CD4-positive, alpha-beta memory T cell (primary cell): ENCODE measurements around the gene GADD45G. TPM values are rescaled to one million over a fixed set of nuclear protein-coding genes. Genes with fewer than 3 reads are reported as not detected.

Experiments
- CTCF ChIA-PET: fragments of 350-600 bp; sonication (Branson Sonifier 250); formaldehyde crosslinking; loops from one replicate; lab custom pipeline; 2021; ENCODE audit warnings: inconsistent platforms; ENCODE audit not compliant: partially characterized antibody; lab: Charles Lee
- POLR2A ChIA-PET: fragments of 350-600 bp; sonication (Branson Sonifier 250); formaldehyde crosslinking; loops from one replicate; lab custom pipeline; 2021; ENCODE audit not compliant: partially characterized antibody; lab: Charles Lee
- DNase-seq, 5 donors: peaks; one replicate each; pipeline versions ENCODE4 v3.0.0 to v3.0.0-alpha.2; 2020 to 2022; ENCODE audit warnings: mixed read lengths in 1 of 5
- H3K27ac ChIP-seq: one replicate; pipeline ENCODE4 v1.7.0; 2013; ENCODE audit warnings: low read depth, low read length
- H3K27me3 ChIP-seq: 2 replicates; pipeline ENCODE4 v1.7.0; 2013; ENCODE audit warnings: mild to moderate bottlenecking, low read length, moderate library complexity; ENCODE audit not compliant: insufficient read depth
- H3K36me3 ChIP-seq: 2 replicates; pipeline ENCODE4 v1.7.0; 2013; ENCODE audit warnings: mild to moderate bottlenecking, low read length, moderate library complexity; ENCODE audit not compliant: insufficient read depth
- H3K4me1 ChIP-seq: 2 replicates; pipeline ENCODE4 v1.7.0; 2013; ENCODE audit warnings: mild to moderate bottlenecking, low read length, moderate library complexity; ENCODE audit not compliant: insufficient read depth
- H3K4me3 ChIP-seq, 2 donors: one replicate each; pipeline ENCODE4 v1.7.0; 2013; ENCODE audit warnings: low read length in 2 of 2, mild to moderate bottlenecking in 1 of 2
- H3K9me3 ChIP-seq, 2 donors: one replicate each; pipeline ENCODE4 v1.7.0; 2013; ENCODE audit warnings: low read length in 2 of 2, control low read depth in 1 of 2; ENCODE audit not compliant: control insufficient read depth in 1 of 2
- H3K27ac Mint-ChIP-seq, 7 donors: one replicate each; pipeline ENCODE4 v1.8.0; 2020 to 2021; ENCODE audit warnings: mixed read lengths in 7 of 7, mild to moderate bottlenecking in 6 of 7, inconsistent platforms in 3 of 7, moderate library complexity in 3 of 7
- H3K27me3 Mint-ChIP-seq, 2 donors: one replicate each; pipeline ENCODE4 v1.8.0; 2020 to 2021; ENCODE audit warnings: mixed read lengths in 2 of 2
- H3K36me3 Mint-ChIP-seq, 2 donors: one replicate each; pipeline ENCODE4 v1.8.0; 2020 to 2021; ENCODE audit warnings: mixed read lengths in 2 of 2, inconsistent platforms in 1 of 2, mild to moderate bottlenecking in 1 of 2
- H3K4me1 Mint-ChIP-seq, 4 donors: one replicate each; pipeline ENCODE4 v1.8.0; 2020 to 2021; ENCODE audit warnings: mixed read lengths in 4 of 4, mild to moderate bottlenecking in 1 of 4
- H3K4me3 Mint-ChIP-seq, 8 donors: one replicate each; pipeline ENCODE4 v1.8.0; 2020 to 2021; ENCODE audit warnings: mixed read lengths in 8 of 8, mild to moderate bottlenecking in 7 of 8, moderate library complexity in 6 of 8, inconsistent platforms in 3 of 8
- H3K9me3 Mint-ChIP-seq, 8 donors: one replicate each; pipeline ENCODE4 v1.8.0; 2020 to 2021; ENCODE audit warnings: mixed read lengths in 8 of 8, mild to moderate bottlenecking in 5 of 8, inconsistent platforms in 3 of 8, moderate library complexity in 1 of 8
- intact Hi-C: fragments of 100-400 bp; cut with micrococcal nuclease; formaldehyde crosslinking; loops from one replicate; pipeline ENCODE4 v1.15.1; 2023
- polyA plus RNA-seq, 2 donors: library from polyadenylated mRNA; unstranded; fragments of 300-500 nt; fragmentation: Illumina TruSeq; gene quantifications; one replicate each; pipeline ENCODE4 v1.2.3, GENCODE V29; 2021
- total RNA-seq, 2 experiments: library from RNA; stranded (reverse); gene quantifications; one replicate each; pipeline ENCODE4 v1.2.3, GENCODE V29; 2021

Gene GADD45G
- total and polyA plus RNA-seq, 4 experiments from 2014 or later: 0.96 to 2.9 (median 2.4) TPM; not detected in 1

DNA sequence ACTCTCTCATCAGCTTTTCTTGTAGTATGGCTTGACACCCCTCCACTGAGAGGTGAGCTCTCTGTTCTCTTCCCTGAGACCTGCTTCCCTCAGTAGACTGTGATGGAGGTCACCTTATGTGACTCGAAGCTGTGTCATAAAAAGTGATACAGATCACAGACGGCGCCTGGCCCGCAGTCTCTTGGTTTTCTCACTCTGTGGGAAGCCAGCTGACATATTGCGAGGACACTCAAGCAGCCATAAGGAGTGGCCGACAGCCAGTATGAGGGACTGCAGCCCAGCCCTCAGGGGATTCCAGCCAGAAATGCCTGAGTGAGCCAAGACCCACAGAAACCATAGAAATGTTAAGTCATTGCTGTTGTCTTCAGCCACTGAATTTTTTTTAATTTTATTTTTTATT, 38.0 kb downstream of the GADD45G start:
- no peaks in the 10 kb centered on the region for H3K9me3 ChIP-seq
- Mint-ChIP-seq H3K27ac (no peak overlapping the region), H3K27me3 (no peaks in the 10 kb centered on the region), H3K4me1 (no peaks in the 10 kb centered on the region), H3K9me3 (peaks cover 0 to 2% (median 0%) of the 10 kb centered on the region in 8 donors), H3K36me3 (no peaks in the 10 kb centered on the region), H3K4me3 (no peak overlapping the region)
- no peak overlapping the region for H3K4me3 ChIP-seq
- no peaks in the 10 kb centered on the region for H3K4me1 ChIP-seq
- POLR2A ChIA-PET: no interaction called here
- no peak for DNase-seq
- no peaks in the 10 kb centered on the region for H3K36me3 ChIP-seq
- no peaks in the 10 kb centered on the region for H3K27me3 ChIP-seq
- intact Hi-C loops: no loop called here
- CTCF ChIA-PET: no interaction called here
- H3K27ac ChIP-seq: no peak overlapping the region

DNA sequence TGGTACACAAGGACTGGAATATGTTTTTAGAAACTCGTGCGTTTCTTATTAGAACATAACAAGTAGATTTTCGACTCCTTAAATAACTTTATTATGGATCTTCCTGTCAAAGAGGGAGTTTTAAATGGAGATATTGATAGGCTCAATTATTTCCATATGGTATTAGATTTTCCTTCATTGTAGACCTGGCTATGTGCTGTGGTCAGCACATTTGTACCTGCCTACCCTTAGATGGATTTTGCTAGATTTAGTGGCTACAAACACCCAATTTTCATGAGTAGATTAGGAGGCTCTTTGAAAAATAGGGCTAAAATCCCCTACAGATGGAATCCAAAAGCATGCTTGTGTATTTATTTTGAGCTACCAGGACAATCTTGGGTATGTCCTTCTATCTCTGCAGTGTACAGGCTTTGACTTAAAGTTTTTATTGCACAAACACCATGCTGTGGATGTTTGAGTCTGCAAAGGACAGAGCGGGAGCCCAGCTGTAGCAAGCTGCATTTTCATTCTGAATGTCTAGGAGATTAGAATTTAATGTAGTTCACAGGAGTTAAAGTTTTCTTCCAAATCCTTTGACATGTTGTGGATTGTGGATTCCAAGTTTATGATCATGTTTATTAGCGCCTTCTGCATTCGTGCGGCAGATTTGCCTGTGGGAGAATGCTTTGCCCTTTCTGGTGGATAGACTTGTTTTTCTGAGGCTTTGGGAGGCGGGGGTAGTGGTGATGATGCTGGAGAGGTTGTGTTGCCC, 41.6 kb downstream of the GADD45G start:
- intact Hi-C loops: no loop called here
- no peak overlapping the region for H3K4me3 ChIP-seq
- no peak overlapping the region for H3K27ac Mint-ChIP-seq

DNA sequence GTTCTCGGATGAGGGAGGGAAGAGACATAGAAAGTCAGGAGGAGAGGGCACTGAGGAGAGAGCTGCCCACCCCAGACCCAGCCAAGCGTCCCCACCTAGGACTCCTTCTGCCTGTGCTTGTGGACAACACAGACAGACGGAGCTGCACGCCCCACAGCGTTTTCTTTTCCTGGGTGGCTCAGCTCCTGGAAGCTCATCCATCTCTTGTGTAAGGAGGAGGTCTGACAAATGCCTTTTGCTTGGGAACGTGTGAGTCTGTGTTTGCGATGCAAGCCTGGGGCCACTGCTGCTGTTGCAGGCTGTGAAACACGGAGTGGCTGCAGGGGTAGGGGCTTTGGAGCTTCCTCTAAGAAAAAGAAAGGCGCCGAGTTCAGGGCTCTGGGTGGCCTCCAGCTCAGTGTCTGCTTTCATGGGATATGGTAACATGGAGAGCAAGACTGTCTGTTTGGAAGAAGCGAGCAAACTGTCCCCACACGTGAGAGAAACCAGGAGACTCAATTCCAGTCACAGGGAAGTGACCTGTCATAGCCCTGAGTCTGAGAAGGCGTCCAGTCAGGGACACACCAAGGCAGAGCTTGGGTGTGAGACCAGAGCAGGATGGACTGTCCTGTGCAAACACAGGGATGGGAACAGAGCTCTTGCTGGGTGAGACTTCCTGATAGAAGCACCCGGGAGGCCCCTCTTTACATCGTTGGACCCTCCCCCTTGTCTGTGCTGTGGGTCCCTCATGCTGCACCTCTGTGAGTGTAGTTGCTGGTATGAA, 42.7 kb downstream of the GADD45G start:
- CTCF ChIA-PET: interaction anchor here (0.9 kb wide), 1 partner anchor 11 kb away, joined by 3 read pairs; no protein-coding TSS in a partner anchor
- POLR2A ChIA-PET: no interaction called here
- H3K36me3 ChIP-seq: no peaks in the 10 kb centered on the region
- H3K4me1 ChIP-seq: no peaks in the 10 kb centered on the region
- H3K9me3 ChIP-seq: no peaks in the 10 kb centered on the region
- intact Hi-C loops: no loop called here
- H3K4me1 Mint-ChIP-seq: no peaks in the 10 kb centered on the region
- H3K27me3 Mint-ChIP-seq: no peaks in the 10 kb centered on the region
- DNase-seq: no peak
- no peak overlapping the region for H3K27ac ChIP-seq
- no peak overlapping the region for H3K4me3 ChIP-seq
- no peaks in the 10 kb centered on the region for H3K36me3 Mint-ChIP-seq
- no peak overlapping the region for H3K4me3 Mint-ChIP-seq
- H3K27me3 ChIP-seq: no peaks in the 10 kb centered on the region
- H3K27ac Mint-ChIP-seq: no peak overlapping the region
- H3K9me3 Mint-ChIP-seq: peaks cover 0 to 2% (median 0%) of the 10 kb centered on the region in 8 donors

More for the DNA sequence above, 41.6 kb downstream of the GADD45G start:
- Mint-ChIP-seq H3K36me3 (no peaks in the 10 kb centered on the region), H3K9me3 (peaks cover 0 to 2% (median 0%) of the 10 kb centered on the region in 8 donors), H3K4me3 (no peak overlapping the region), H3K4me1 (no peaks in the 10 kb centered on the region), H3K27me3 (no peaks in the 10 kb centered on the region)
- Histone ChIP-seq H3K27me3 (no peaks in the 10 kb centered on the region), H3K9me3 (no peaks in the 10 kb centered on the region), H3K4me1 (no peaks in the 10 kb centered on the region), H3K27ac (no peak overlapping the region), H3K36me3 (no peaks in the 10 kb centered on the region)
- no peak for DNase-seq
- POLR2A ChIA-PET: no interaction called here
- CTCF ChIA-PET: no interaction called here

DNA sequence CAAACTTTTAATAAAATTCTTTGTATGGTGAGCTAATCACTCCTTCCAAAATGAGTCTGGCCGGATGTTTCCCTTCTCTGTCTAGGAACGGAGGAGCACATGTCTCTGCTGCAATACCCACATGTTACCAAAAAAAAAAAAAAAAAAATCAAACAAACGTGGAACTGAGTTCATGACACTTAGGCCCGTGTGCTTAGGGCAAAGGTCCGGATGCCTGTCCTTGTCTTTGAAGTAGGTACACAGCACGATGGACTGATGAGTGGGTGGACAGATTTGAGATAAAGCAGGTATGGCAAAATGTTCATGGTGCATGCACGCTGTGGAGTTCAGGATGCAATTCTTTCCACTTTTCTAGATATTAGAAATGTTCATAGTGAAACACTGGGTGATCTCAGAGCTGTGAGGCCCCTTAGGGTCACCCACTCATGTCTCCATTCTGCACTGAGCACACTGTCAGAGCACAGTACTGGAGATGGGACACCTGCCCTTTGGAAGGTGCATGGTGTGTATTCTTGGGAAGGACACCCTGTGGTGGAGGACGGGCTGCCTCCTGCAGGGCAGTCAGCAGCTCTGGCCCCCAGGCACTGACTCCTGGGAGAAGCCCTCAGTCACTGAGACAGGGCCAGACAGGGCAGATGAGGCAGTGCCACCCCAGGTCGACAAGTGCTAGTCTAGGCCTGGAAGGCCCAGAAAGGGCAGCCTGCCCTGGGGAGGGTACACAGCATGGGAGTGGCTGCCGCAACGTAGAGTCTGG, 43.6 kb downstream of the GADD45G start:
- Mint-ChIP-seq H3K27ac (no peak overlapping the region), H3K9me3 (peaks cover 0 to 2% (median 0%) of the 10 kb centered on the region in 8 donors), H3K4me3 (no peak overlapping the region), H3K36me3 (no peaks in the 10 kb centered on the region), H3K27me3 (no peaks in the 10 kb centered on the region), H3K4me1 (no peaks in the 10 kb centered on the region)
- H3K4me1 ChIP-seq: no peaks in the 10 kb centered on the region
- DNase-seq: no peak
- no peak overlapping the region for H3K27ac ChIP-seq
- intact Hi-C loops: no loop called here
- no peaks in the 10 kb centered on the region for H3K27me3 ChIP-seq
- H3K9me3 ChIP-seq: no peaks in the 10 kb centered on the region
- no peaks in the 10 kb centered on the region for H3K36me3 ChIP-seq
- CTCF ChIA-PET: no interaction called here
- no peak overlapping the region for H3K4me3 ChIP-seq
- POLR2A ChIA-PET: no interaction called here

DNA sequence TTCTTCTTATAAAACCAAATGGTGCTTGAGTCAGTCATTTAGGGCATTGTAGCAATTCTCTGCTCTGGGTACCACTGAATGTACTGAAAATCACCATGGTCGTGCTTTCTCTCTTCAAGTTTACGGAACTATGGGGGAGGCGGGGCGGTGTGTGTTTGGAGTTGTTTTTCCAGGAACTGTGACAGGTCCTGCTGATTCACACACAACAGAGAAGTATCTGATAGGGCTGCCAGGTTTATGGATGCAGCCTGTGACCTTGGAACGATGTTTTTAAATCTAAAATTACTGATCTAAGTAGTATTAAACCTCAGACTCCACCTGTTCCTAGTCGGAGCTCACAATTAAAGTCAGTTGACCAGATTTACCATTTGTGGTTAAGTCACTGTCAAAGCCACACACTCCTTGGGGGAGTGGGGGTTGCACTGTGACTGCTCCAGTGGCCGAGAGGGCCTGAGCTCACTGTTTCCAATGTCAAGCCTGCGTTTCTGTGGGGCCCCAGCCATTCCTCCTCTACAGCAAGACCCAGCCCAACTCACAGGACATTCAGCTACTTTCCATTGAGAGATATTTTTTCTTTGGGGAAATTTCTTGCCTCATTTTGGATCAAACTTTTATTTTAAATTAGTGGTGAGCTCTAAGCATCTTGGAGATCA, 44.4 kb downstream of the GADD45G start:
- H3K27me3 ChIP-seq: no peaks in the 10 kb centered on the region
- H3K4me3 ChIP-seq: no peak overlapping the region

DNA sequence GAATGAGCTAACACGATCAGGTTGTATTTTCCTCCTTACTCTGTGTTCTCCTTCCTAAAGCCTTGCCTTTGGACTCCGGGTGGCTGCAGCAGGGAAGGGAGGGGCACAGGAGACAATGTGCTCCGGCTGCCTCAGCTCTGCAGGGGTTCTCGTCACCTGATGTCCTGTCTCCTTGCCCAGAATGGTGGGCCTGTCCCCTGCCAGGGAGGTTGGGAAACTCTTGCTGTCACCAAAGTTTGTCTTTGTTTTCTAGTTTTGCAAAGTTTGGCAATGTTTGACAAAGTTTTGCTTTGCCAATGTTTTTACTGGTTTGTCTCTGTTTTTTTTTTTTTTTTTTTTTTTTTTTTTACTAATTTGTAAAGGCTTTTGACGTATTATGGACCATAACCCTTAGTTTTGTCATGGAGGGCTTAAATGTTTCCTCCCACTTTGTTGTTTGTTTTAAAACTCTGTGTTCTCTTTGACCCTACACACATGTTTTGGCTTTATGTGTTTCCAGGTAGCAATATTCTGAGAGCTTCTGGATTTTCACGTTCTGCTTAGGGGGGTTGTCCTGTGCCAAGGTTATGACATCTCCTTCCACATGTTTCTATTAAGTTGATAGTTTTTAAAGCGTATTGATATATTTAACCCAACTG, 49.3 kb downstream of the GADD45G start:
- POLR2A ChIA-PET: no interaction called here
- Mint-ChIP-seq H3K4me3 (no peak overlapping the region), H3K4me1 (peaks cover 10 to 15% (median 14%) of the 10 kb centered on the region in 4 donors), H3K36me3 (no peaks in the 10 kb centered on the region), H3K9me3 (no peaks in the 10 kb centered on the region), H3K27me3 (peaks cover 0 to 1% of the 10 kb centered on the region in 2 donors), H3K27ac (no peak overlapping the region)
- Histone ChIP-seq H3K27ac (no peak overlapping the region), H3K4me1 (peaks cover 17% of the 10 kb centered on the region), H3K9me3 (no peaks in the 10 kb centered on the region), H3K27me3 (no peaks in the 10 kb centered on the region), H3K36me3 (no peaks in the 10 kb centered on the region), H3K4me3 (no peak overlapping the region)
- intact Hi-C loops: no loop called here
- CTCF ChIA-PET: no interaction called here
- no peak for DNase-seq

More for the DNA sequence above, 44.4 kb downstream of the GADD45G start:
- Mint-ChIP-seq H3K36me3 (no peaks in the 10 kb centered on the region), H3K4me3 (no peak overlapping the region), H3K9me3 (peaks cover 0 to 2% (median 0%) of the 10 kb centered on the region in 8 donors), H3K27ac (peak overlapping the region in 1 of 7 donors; percentile 48), H3K4me1 (no peaks in the 10 kb centered on the region), H3K27me3 (no peaks in the 10 kb centered on the region)
- ChIA-PET POLR2A (no interaction called here), CTCF (no interaction called here)
- no peaks in the 10 kb centered on the region for H3K4me1 ChIP-seq
- H3K27ac ChIP-seq: no peak overlapping the region
- no peaks in the 10 kb centered on the region for H3K9me3 ChIP-seq
- H3K36me3 ChIP-seq: no peaks in the 10 kb centered on the region
- intact Hi-C loops: no loop called here
- DNase-seq: no peak
